ENCODE measurements around the gene NGFR.
A peak's percentile ranks its signal among the peaks of the same experiment; 100 is the strongest.

Gene NGFR

GRCh38 chr17:49506282-49506681 lies 11.2 kb downstream of the NGFR start:
- peaks cover 13% of the 10 kb centered on the region for H3K27me3 ChIP-seq (ENCODE audit: control insufficient read depth, insufficient read depth, low read length)

DNA sequence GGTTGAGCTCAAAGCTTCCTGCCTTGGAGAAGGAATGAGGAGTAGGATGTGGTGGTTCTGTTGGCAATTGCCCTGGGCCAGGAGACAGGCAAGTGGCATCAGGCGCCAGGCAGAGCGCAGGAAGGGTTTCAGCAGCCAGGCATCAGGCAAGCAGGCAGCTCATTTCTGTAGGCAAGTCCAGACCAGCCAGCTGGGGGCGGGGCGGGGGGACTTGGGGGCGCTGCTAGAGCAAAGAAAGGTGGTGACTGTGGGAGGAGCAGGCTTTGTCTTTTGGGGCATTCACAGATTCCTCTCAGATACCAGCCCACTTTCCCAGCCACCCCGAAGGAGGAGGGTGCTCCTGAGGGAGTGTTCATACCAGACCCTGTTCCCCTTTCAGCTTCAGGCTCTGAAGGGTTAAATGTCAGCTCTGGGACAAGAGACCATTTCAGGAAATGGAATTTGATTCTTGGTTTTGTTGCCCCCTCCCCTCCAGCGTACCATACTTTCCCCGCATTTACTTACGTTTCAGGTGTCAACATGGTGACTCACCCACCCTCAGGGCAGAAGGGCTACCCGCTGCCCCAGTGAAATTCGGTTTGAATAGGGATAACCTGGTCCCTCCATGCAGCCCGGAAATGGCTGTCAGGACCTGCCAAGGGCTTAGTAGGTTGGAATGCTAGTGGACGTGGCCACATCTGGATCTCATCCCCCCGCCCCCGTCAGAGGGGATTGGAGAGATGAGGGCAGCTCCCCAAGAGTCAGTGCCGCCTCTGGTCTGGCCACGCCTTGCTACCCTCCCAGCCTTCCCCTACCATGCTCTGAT lies 13.2 kb downstream of the NGFR start:
- Histone ChIP-seq H3K27me3 (ENCODE audit: control insufficient read depth, insufficient read depth, low read length) (peaks cover 6% of the 10 kb centered on the region), H3K27ac (ENCODE audit: low read depth, low read length) (no peak overlapping the region), H3K9ac (ENCODE audit: low read length) (no peak overlapping the region), H3K36me3 (ENCODE audit: control insufficient read depth, insufficient read depth, low read length) (no peaks in the 10 kb centered on the region), H3K4me3 (ENCODE audit: low read length) (no peak overlapping the region), H3K4me1 (ENCODE audit: control insufficient read depth, insufficient read depth, low read length) (no peaks in the 10 kb centered on the region)

More at GRCh38 chr17:49506282-49506681, 11.2 kb downstream of the NGFR start:
- no peaks in the 10 kb centered on the region for H3K4me1 ChIP-seq (ENCODE audit: control insufficient read depth, insufficient read depth, low read length)
- no peaks in the 10 kb centered on the region for H3K36me3 ChIP-seq (ENCODE audit: control insufficient read depth, insufficient read depth, low read length)
- H3K9ac ChIP-seq (ENCODE audit: low read length), result no peak overlapping the region
- no peak overlapping the region for H3K4me3 ChIP-seq (ENCODE audit: low read length)
- no peak overlapping the region for H3K27ac ChIP-seq (ENCODE audit: low read depth, low read length)

- Histone ChIP-seq H3K27me3 (ENCODE audit: control insufficient read depth, insufficient read depth, low read length) (no peaks in the 10 kb centered on the region), H3K27ac (ENCODE audit: low read depth, low read length) (no peak overlapping the region), H3K4me3 (ENCODE audit: low read length) (no peak overlapping the region), H3K4me1 (ENCODE audit: control insufficient read depth, insufficient read depth, low read length) (peaks cover 4% of the 10 kb centered on the region), H3K36me3 (ENCODE audit: control insufficient read depth, insufficient read depth, low read length) (no peaks in the 10 kb centered on the region), H3K9ac (ENCODE audit: low read length) (no peak overlapping the region)
Observed at GRCh38 chr17:49508866-49509587, 13.9 kb downstream of the NGFR start.

DNA sequence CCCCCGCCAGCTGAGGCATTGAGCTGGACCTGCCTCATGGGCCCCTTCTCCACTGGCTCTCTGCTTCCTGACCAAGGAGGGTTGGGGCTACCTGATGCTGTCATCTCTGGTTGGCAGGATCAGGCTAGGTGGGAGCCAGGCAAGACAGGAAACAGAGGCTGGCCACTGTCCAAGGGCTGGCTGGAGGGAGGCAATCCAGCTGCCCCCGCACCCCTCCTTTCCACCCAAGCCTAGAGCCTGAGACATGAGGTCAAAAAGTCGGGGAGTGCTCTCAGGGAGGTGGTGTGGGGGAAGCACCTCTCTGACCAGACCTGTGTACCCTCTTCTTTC lies 14.5 kb downstream of the NGFR start:
- Histone ChIP-seq H3K9ac (ENCODE audit: low read length) (no peak overlapping the region), H3K36me3 (ENCODE audit: control insufficient read depth, insufficient read depth, low read length) (no peaks in the 10 kb centered on the region), H3K4me1 (ENCODE audit: control insufficient read depth, insufficient read depth, low read length) (peaks cover 8% of the 10 kb centered on the region), H3K4me3 (ENCODE audit: low read length) (no peak overlapping the region), H3K27me3 (ENCODE audit: control insufficient read depth, insufficient read depth, low read length) (no peaks in the 10 kb centered on the region), H3K27ac (ENCODE audit: low read depth, low read length) (no peak overlapping the region)

GRCh38 chr17:49510059-49510719 lies 15.1 kb downstream of the NGFR start:
- H3K27ac ChIP-seq (ENCODE audit: low read depth, low read length), result no peak overlapping the region
- H3K36me3 ChIP-seq (ENCODE audit: control insufficient read depth, insufficient read depth, low read length), result no peaks in the 10 kb centered on the region
- no peak overlapping the region for H3K9ac ChIP-seq (ENCODE audit: low read length)
- H3K4me1 ChIP-seq (ENCODE audit: control insufficient read depth, insufficient read depth, low read length), result peaks cover 14% of the 10 kb centered on the region
- no peak overlapping the region for H3K4me3 ChIP-seq (ENCODE audit: low read length)
- no peaks in the 10 kb centered on the region for H3K27me3 ChIP-seq (ENCODE audit: control insufficient read depth, insufficient read depth, low read length)

DNA sequence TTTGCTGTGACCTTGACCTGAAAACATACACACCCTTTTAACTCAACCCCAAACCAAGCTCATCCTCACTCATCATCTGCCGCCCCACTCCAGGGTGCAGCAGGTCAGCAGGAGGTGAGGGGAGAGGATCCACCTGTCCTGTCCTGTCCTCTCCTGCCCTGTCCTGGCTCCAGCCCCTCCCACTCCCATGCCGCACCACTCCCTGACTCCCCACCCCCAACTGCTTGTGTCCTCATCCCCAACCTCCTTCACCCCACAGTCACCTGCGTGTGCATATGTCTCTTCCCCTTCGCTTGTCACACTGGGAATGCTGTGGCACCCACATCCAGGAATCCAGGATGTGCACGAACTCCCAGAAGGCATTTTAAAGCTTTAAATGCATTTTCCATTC lies 15.6 kb downstream of the NGFR start:
- Histone ChIP-seq H3K4me1 (ENCODE audit: control insufficient read depth, insufficient read depth, low read length) (peaks cover 20% of the 10 kb centered on the region), H3K27me3 (ENCODE audit: control insufficient read depth, insufficient read depth, low read length) (no peaks in the 10 kb centered on the region), H3K4me3 (ENCODE audit: low read length) (no peak overlapping the region), H3K27ac (ENCODE audit: low read depth, low read length) (no peak overlapping the region), H3K36me3 (ENCODE audit: control insufficient read depth, insufficient read depth, low read length) (no peaks in the 10 kb centered on the region), H3K9ac (ENCODE audit: low read length) (no peak overlapping the region)

DNA sequence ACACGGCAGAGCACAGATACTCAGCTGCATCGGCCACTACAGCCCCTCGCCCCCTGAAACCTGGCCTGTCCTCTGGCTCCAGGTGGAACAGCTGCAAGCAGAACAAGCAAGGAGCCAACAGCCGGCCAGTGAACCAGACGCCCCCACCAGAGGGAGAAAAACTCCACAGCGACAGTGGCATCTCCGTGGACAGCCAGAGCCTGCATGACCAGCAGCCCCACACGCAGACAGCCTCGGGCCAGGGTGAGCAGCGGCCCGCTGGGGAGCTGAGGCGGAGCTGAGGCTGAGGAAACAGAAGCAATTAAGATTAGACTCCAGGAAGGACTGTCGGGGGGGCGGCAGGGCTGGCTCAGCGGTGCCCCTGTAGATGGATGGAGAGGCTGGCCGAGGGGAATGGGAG lies 16.7 kb downstream of the NGFR start:
- no peak overlapping the region for H3K4me3 ChIP-seq (ENCODE audit: low read length)
- H3K4me1 ChIP-seq (ENCODE audit: control insufficient read depth, insufficient read depth, low read length), result peaks cover 23% of the 10 kb centered on the region
- no peaks in the 10 kb centered on the region for H3K27me3 ChIP-seq (ENCODE audit: control insufficient read depth, insufficient read depth, low read length)
- H3K9ac ChIP-seq (ENCODE audit: low read length), result no peak overlapping the region
- H3K27ac ChIP-seq (ENCODE audit: low read depth, low read length), result no peak overlapping the region
- H3K36me3 ChIP-seq (ENCODE audit: control insufficient read depth, insufficient read depth, low read length), result no peaks in the 10 kb centered on the region

DNA sequence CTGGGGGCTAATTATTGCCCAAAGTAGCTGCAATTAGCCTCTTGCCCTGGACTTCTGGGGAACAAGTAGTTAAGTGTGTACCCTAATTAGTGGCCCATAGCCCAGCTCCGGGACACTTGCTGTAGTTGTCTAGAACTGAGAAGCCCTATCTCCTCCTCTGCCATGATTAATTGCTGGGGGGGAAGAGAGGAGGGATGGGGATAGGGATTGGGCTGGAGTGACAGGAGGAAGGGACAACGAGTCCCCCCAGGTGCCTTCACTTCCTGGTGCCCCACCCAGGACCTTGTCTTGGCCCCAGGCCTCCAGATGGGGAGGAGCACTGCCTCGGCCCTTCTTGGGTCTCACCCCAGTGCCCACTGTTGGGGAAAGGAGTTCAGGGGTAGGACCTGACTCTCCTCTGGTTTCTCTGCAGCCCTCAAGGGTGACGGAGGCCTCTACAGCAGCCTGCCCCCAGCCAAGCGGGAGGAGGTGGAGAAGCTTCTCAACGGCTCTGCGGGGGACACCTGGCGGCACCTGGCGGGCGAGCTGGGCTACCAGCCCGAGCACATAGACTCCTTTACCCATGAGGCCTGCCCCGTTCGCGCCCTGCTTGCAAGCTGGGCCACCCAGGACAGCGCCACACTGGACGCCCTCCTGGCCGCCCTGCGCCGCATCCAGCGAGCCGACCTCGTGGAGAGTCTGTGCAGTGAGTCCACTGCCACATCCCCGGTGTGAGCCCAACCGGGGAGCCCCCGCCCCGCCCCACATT lies 17.4 kb downstream of the NGFR start:
- Histone ChIP-seq H3K27ac (ENCODE audit: low read depth, low read length) (no peak overlapping the region), H3K27me3 (ENCODE audit: control insufficient read depth, insufficient read depth, low read length) (no peaks in the 10 kb centered on the region), H3K9ac (ENCODE audit: low read length) (no peak overlapping the region), H3K4me3 (ENCODE audit: low read length) (no peak overlapping the region), H3K4me1 (ENCODE audit: control insufficient read depth, insufficient read depth, low read length) (peaks cover 23% of the 10 kb centered on the region), H3K36me3 (ENCODE audit: control insufficient read depth, insufficient read depth, low read length) (no peaks in the 10 kb centered on the region)

GRCh38 chr17:49513044-49513395 lies 17.9 kb downstream of the NGFR start:
- Histone ChIP-seq H3K36me3 (ENCODE audit: control insufficient read depth, insufficient read depth, low read length) (no peaks in the 10 kb centered on the region), H3K27me3 (ENCODE audit: control insufficient read depth, insufficient read depth, low read length) (no peaks in the 10 kb centered on the region), H3K4me3 (ENCODE audit: low read length) (no peak overlapping the region), H3K27ac (ENCODE audit: low read depth, low read length) (no peak overlapping the region), H3K4me1 (ENCODE audit: control insufficient read depth, insufficient read depth, low read length) (peaks cover 23% of the 10 kb centered on the region), H3K9ac (ENCODE audit: low read length) (no peak overlapping the region)

DNA sequence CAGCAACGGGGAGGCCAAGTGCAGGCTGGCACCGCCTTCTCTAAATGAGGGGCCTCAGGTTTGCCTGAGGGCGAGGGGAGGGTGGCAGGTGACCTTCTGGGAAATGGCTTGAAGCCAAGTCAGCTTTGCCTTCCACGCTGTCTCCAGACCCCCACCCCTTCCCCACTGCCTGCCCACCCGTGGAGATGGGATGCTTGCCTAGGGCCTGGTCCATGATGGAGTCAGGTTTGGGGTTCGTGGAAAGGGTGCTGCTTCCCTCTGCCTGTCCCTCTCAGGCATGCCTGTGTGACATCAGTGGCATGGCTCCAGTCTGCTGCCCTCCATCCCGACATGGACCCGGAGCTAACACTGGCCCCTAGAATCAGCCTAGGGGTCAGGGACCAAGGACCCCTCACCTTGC lies 18.5 kb downstream of the NGFR start:
- no peak overlapping the region for H3K9ac ChIP-seq (ENCODE audit: low read length)
- peaks cover 23% of the 10 kb centered on the region for H3K4me1 ChIP-seq (ENCODE audit: control insufficient read depth, insufficient read depth, low read length)
- no peak overlapping the region for H3K27ac ChIP-seq (ENCODE audit: low read depth, low read length)
- H3K36me3 ChIP-seq (ENCODE audit: control insufficient read depth, insufficient read depth, low read length), result no peaks in the 10 kb centered on the region
- no peaks in the 10 kb centered on the region for H3K27me3 ChIP-seq (ENCODE audit: control insufficient read depth, insufficient read depth, low read length)
- no peak overlapping the region for H3K4me3 ChIP-seq (ENCODE audit: low read length)

GRCh38 chr17:49514071-49514721 lies 19.1 kb downstream of the NGFR start:
- H3K9ac ChIP-seq (ENCODE audit: low read length), result no peak overlapping the region
- H3K4me1 ChIP-seq (ENCODE audit: control insufficient read depth, insufficient read depth, low read length), result peaks cover 23% of the 10 kb centered on the region
- H3K27me3 ChIP-seq (ENCODE audit: control insufficient read depth, insufficient read depth, low read length), result no peaks in the 10 kb centered on the region
- no peaks in the 10 kb centered on the region for H3K36me3 ChIP-seq (ENCODE audit: control insufficient read depth, insufficient read depth, low read length)
- H3K4me3 ChIP-seq (ENCODE audit: low read length), result no peak overlapping the region
- peak overlapping the region; percentile 85 for H3K27ac ChIP-seq (ENCODE audit: low read depth, low read length)
